Tongue (tissue), 1 donor: ENCODE measurements around the gene SRPK1. TPM values are rescaled to one million over a fixed set of nuclear protein-coding genes. Genes with fewer than 3 reads are reported as not detected.

Source experiments
- total RNA-seq: library from RNA; depleted of rRNA; stranded (reverse); fragments of >200 nt; gene quantifications from one replicate; pipeline ENCODE4 v1.2.3, GENCODE V29; 2014

SRPK1 gene
- total RNA-seq, 1 donor from 2014 or later: 28.1 TPM

Other genes starting within 250 kb of the SRPK1 start
- 18.5 TPM for gene FKBP5, start 232.2 kb downstream of the SRPK1 start, total RNA-seq
- 0.31 TPM for gene ARMC12, start 184.1 kb downstream of the SRPK1 start, total RNA-seq
- gene CLPSL2, start 144.5 kb downstream of the SRPK1 start, total RNA-seq: not detected
- gene CLPSL1, start 140.1 kb downstream of the SRPK1 start, total RNA-seq: not detected
- not detected for gene CLPS, start 123.8 kb downstream of the SRPK1 start, total RNA-seq
- not detected for gene LHFPL5, start 115.7 kb downstream of the SRPK1 start, total RNA-seq
- gene SLC26A8, start 103.5 kb upstream of the SRPK1 start, total RNA-seq: not detected
- 67.9 TPM for gene MAPK14, start 106.7 kb upstream of the SRPK1 start, total RNA-seq
- gene MAPK13, start 209.4 kb upstream of the SRPK1 start, total RNA-seq: 12.2 TPM